GM21576 (cell line): ENCODE measurements around the gene PPOX.

Experiments
- ATAC-seq: cut with Tn5 transposase; IDR thresholded peaks from one replicate; pipeline ENCODE4 v1.9.1; 2021; ENCODE audit warnings: mild to moderate bottlenecking, moderate library complexity; ENCODE audit not compliant: unreplicated experiment

Gene PPOX

DNA sequence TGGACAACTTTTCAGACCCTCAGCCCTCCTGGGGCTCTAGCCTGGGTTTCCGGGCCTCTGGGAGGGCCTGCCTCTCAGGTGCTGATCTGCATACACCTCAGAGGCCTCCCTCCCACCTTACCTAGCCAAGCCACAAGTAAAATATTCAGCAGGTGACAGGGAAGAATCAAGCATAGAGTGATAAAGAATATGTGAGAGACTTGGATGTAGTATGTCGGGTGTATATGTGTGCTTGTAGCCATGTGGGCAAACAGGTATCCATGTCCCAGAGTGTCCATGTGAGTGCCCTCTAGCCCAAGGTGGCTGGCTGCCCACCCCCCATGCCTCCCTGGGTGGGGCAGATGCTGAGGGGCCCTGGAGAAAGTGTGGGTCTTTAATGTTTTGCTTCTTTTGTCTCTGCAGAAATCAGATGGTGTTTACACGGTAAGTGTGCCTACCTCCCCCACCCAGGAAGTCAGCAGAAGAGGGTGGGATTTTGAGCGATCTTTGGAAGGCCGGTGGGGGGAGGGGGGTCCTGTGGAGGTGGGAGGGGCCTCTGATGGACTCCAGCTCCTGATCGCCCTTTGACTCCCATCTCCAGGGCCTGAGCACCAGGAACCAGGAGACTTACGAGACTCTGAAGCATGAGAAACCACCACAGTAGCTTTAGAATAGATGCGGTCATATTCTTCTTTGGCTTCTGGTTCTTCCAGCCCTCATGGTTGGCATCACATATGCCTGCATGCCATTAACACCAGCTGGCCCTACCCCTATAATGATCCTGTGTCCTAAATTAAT lies 52.3 kb downstream of the PPOX start:
- ATAC-seq = no peak

DNA sequence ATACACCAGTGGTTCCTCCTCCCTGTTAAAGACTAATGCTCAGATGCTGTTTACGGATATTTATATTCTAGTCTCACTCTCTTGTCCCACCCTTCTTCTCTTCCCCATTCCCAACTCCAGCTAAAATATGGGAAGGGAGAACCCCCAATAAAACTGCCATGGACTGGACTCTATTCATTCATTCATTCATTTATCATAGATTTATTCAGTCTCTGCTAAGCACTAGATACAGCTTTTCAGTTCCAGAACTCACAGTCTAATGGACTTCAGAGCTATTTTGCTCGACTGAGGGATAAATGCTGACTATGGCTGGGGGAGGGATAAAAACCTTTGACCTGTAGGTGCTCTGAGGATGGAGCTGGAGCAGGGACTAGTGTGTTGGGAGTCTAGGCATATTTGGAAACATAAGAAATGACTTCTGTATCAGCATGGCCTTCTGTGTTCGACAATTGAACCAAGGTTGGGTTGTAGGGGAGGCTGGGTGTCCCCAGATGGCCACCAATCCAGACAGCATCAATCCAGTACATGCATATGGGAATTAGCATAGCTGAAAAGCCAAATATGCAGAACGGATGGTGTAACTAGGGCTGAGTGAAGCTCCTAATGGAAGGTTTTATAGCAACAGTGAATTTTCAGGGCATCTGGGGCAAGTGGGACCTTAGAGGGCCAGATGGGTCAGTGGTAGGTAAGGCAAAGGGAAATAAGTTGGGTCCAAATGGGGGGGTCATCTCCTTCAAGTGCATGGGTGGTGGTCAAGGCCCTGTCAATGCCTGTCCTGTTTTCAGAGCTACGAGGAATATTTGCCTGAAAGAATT lies 53.1 kb downstream of the PPOX start:
- ATAC-seq = no peak

DNA sequence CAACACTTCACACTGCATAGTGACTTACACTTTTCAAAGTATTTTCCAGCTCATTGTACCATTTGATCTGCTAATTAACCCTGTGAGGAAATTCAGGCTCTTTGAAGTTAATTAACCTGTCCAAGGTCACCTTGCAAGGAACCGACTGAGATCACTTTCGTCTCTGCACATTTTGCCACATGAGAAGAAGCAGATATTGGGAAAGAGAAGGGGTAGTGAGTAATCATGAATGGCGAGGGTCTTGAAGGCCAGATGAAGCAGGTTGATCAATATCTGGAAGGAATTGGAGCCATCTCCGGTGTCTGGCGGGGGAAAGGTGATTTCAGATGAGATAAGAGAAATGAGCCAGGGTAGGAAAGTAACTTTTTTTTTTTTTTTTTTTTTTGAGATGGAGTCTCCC lies 53.8 kb downstream of the PPOX start:
- ATAC-seq = no peak
